DND-41 (cell line): ENCODE data around the gene DFFB.

Source experiments
- ATAC-seq: fragments of 200-7000 bp; cut with Tn5 transposase; 3 replicates; pipeline ENCODE4 v1.9.1; 2021; ENCODE audit warnings: low read depth; ENCODE audit not compliant: insufficient read depth
- DNase-seq: peaks from one replicate; pipeline ENCODE4 v3.0.0-alpha.2; 2020
- H2AFZ ChIP-seq: 2 replicates; pipeline ENCODE4 v1.6.0; 2012; ENCODE audit warnings: low read depth, low read length
- H3K27ac ChIP-seq: 2 replicates; pipeline ENCODE4 v1.5.1; 2012; ENCODE audit warnings: low read length, inconsistent platforms
- H3K27me3 ChIP-seq: fragments of 200-600 bp; sonication (generic); 2 replicates; pipeline ENCODE4 v1.6.0; 2012; ENCODE audit warnings: low read length, mild to moderate bottlenecking, inconsistent platforms; ENCODE audit not compliant: insufficient read depth, poor library complexity
- H3K36me3 ChIP-seq: 2 replicates; pipeline ENCODE4 v1.5.1; 2012; ENCODE audit warnings: low read length, inconsistent platforms; ENCODE audit not compliant: insufficient read depth
- H3K4me1 ChIP-seq: 2 replicates; pipeline ENCODE4 v1.5.1; 2012; ENCODE audit warnings: mild to moderate bottlenecking, low read length; ENCODE audit not compliant: insufficient read depth
- H3K4me2 ChIP-seq: 2 replicates; pipeline ENCODE4 v1.6.0; 2012; ENCODE audit warnings: mild to moderate bottlenecking, moderate library complexity, low read length, inconsistent platforms; ENCODE audit not compliant: insufficient read depth
- H3K4me3 ChIP-seq, 2 experiments: fragments of 200-600 bp in 1 of 2; shearing (Covaris generic) in 1 of 2; 2 replicates each; pipeline ENCODE4 v1.5.1; 2012 to 2016; ENCODE audit warnings: inconsistent platforms in 2 of 2, low read length in 2 of 2, mild to moderate bottlenecking in 2 of 2, low read depth in 1 of 2, moderate library complexity in 1 of 2
- H3K79me2 ChIP-seq: 2 replicates; pipeline ENCODE4 v1.6.0; 2012; ENCODE audit warnings: low read length, inconsistent platforms; ENCODE audit not compliant: insufficient read depth
- H3K9ac ChIP-seq: 2 replicates; pipeline ENCODE4 v1.6.0; 2012; ENCODE audit warnings: low read depth, mild to moderate bottlenecking, inconsistent platforms, low read length, moderate library complexity
- H3K9me3 ChIP-seq: 2 replicates; pipeline ENCODE4 v1.5.1; 2012; ENCODE audit warnings: low read length, moderate library complexity, mild to moderate bottlenecking, inconsistent platforms; ENCODE audit not compliant: insufficient read depth, severe bottlenecking
- H4K20me1 ChIP-seq: 2 replicates; pipeline ENCODE4 v1.6.0; 2012; ENCODE audit warnings: low read length; ENCODE audit not compliant: insufficient read depth
- EZH2 ChIP-seq: IDR thresholded peaks from 3 replicates; pipeline ENCODE4 v1.6.1; 2012; ENCODE audit warnings: borderline replicate concordance, low read depth, mild to moderate bottlenecking, moderate library complexity, low read length, inconsistent platforms; ENCODE audit not compliant: severe bottlenecking
- TF ChIP-seq, protein P1 (sequence below): IDR thresholded peaks from 2 replicates; pipeline ENCODE4 v1.5.1; 2012; ENCODE audit warnings: borderline replicate concordance, low read length, moderate library complexity, mild to moderate bottlenecking; ENCODE audit not compliant: poor library complexity, severe bottlenecking; ENCODE audit errors: extremely low read depth

DFFB gene

DNA sequence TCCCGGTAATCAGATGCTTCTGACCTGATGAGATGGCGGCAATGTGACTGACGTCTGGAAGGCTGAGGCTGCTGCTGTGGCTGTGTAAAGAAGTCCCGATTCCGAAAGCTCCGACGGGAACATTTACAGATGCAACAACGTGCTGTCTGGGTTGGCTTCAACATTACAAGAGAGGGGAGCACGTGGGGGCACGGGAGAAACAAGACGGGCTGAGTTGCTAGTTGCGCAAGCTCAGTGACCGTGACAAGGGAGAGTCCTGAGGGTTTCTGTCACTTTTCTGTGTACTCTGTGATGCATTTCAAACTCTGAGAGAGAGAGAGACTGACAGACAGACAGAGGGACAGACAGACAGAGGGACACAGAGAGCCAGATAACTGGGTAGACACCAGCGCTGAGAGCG is 35.4 kb upstream of the DFFB start:
- Histone ChIP-seq H3K27ac (no peak overlapping the region), H4K20me1 (no peaks in the 10 kb centered on the region), H3K9me3 (no peaks in the 10 kb centered on the region), H3K4me1 (no peaks in the 10 kb centered on the region), H2AFZ (no peak overlapping the region), H3K4me3 (no peak overlapping the region), H3K9ac (no peak overlapping the region), H3K27me3 (no peaks in the 10 kb centered on the region), H3K36me3 (peaks cover 53% of the 10 kb centered on the region), H3K79me2 (no peaks in the 10 kb centered on the region), H3K4me2 (no peak overlapping the region)
- ATAC-seq (no peak), DNase-seq (no peak)
- TF ChIP-seq EZH2 = no peak
- TF ChIP-seq, protein P1, sequence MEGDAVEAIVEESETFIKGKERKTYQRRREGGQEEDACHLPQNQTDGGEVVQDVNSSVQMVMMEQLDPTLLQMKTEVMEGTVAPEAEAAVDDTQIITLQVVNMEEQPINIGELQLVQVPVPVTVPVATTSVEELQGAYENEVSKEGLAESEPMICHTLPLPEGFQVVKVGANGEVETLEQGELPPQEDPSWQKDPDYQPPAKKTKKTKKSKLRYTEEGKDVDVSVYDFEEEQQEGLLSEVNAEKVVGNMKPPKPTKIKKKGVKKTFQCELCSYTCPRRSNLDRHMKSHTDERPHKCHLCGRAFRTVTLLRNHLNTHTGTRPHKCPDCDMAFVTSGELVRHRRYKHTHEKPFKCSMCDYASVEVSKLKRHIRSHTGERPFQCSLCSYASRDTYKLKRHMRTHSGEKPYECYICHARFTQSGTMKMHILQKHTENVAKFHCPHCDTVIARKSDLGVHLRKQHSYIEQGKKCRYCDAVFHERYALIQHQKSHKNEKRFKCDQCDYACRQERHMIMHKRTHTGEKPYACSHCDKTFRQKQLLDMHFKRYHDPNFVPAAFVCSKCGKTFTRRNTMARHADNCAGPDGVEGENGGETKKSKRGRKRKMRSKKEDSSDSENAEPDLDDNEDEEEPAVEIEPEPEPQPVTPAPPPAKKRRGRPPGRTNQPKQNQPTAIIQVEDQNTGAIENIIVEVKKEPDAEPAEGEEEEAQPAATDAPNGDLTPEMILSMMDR = no peak

DNA sequence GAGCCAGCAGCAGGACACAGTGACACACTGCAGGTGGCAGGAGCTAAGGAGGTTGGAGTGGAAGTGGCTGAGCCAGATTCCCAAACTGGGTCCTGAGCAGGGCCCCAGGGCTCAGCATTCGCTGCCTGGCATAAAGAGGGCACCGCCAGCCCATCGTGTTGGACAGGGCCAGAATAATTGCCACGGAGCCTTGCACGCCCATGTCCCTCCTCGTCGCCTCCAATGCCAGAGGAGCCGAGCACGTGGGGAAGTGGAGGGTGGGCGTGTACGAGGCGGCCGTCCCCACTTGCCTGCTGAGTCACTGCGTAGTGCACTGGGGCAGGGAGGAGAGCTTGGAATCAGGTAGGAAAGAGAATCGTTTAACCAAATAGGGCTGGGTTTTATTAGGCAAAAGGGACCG is 34.9 kb upstream of the DFFB start:
- no peaks in the 10 kb centered on the region for H3K4me1 ChIP-seq
- H3K4me3 ChIP-seq = no peak overlapping the region
- ATAC-seq (no peak), DNase-seq (no peak)
- no peak overlapping the region for H3K9ac ChIP-seq
- H3K4me2 ChIP-seq = no peak overlapping the region
- no peaks in the 10 kb centered on the region for H3K9me3 ChIP-seq
- no peaks in the 10 kb centered on the region for H3K27me3 ChIP-seq
- peaks cover 57% of the 10 kb centered on the region for H3K36me3 ChIP-seq
- TF ChIP-seq EZH2 = no peak
- TF ChIP-seq, protein P1 = no peak
- no peaks in the 10 kb centered on the region for H4K20me1 ChIP-seq
- H2AFZ ChIP-seq = no peak overlapping the region
- no peaks in the 10 kb centered on the region for H3K79me2 ChIP-seq
- no peak overlapping the region for H3K27ac ChIP-seq

DNA sequence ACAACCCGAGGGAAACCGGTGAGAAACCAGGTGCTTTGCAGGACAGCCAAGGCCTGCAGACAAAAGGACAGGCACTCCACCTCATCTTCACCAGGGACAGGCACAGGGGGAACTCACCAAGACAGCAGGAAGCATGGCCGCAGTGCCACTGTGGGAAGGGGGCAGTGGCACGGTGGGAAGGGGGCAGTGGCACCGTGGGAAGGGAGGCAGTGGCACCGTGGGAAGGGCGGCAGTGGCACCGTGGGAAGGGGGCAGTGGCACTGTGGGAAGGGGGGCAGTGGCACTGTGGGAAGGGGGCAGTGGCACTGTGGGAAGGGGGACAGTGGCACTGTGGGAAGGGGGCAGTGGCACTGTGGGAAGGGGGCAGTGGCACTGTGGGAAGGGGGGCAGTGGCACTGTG is 32.6 kb upstream of the DFFB start:
- no peaks in the 10 kb centered on the region for H3K9me3 ChIP-seq
- H3K27ac ChIP-seq = no peak overlapping the region
- no peak for TF ChIP-seq EZH2
- TF ChIP-seq, protein P1 = no peak
- H3K4me1 ChIP-seq = no peaks in the 10 kb centered on the region
- no peak overlapping the region for H3K4me2 ChIP-seq
- no peak overlapping the region for H2AFZ ChIP-seq
- no peaks in the 10 kb centered on the region for H3K79me2 ChIP-seq
- H3K4me3 ChIP-seq = no peak overlapping the region
- H3K36me3 ChIP-seq = peaks cover 79% of the 10 kb centered on the region
- H4K20me1 ChIP-seq = no peaks in the 10 kb centered on the region
- DNase-seq (no peak), ATAC-seq (no peak)
- no peaks in the 10 kb centered on the region for H3K27me3 ChIP-seq
- H3K9ac ChIP-seq = no peak overlapping the region

DNA sequence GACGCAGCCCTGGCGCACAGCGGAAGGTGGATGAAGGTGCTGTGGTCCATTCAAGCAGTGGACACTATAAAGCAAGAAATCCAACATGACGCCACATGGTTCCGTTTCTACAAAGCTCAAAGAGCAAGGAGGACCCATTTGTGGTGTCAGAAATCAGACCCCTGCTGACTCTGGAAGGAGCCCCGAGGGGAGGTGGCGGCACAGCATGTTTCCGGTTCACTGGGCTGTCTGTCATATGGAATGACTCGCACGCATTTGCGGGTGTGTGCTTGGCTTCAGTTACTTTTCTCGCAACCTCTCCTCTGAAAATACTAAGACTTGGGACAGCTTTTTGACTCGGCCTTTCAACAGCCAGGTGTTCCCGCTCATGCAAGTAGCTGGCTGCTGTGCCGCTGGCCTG is 31.9 kb upstream of the DFFB start:
- Histone ChIP-seq H3K36me3 (peaks cover 78% of the 10 kb centered on the region), H3K4me3 (no peak overlapping the region), H3K27ac (no peak overlapping the region), H2AFZ (no peak overlapping the region), H3K4me1 (no peaks in the 10 kb centered on the region), H3K4me2 (no peak overlapping the region), H3K79me2 (no peaks in the 10 kb centered on the region), H3K27me3 (no peaks in the 10 kb centered on the region), H4K20me1 (no peaks in the 10 kb centered on the region), H3K9ac (no peak overlapping the region), H3K9me3 (no peaks in the 10 kb centered on the region)
- no peak for TF ChIP-seq EZH2
- TF ChIP-seq, protein P1 = no peak
- DNase-seq (no peak), ATAC-seq (no peak)
